Heart left ventricle (tissue), 16 donors: Measurements from ENCODE around the gene ADGRD1. TPM values are rescaled to one million over a fixed set of nuclear protein-coding genes. Genes with fewer than 3 reads are reported as not detected.
"Not testable (repeated sequence)": the region's sequence is repeated elsewhere in the genome, so short reads cannot be mapped to it uniquely, and the experiment has no call there.

Experiments used
- ATAC-seq, 4 donors: fragments of 200-7000 bp; cut with Tn5 transposase; one replicate each; pipeline ENCODE4 v1.9.1; 2020 to 2022; ENCODE audit warnings: moderate library complexity in 4 of 4, mild to moderate bottlenecking in 3 of 4, moderate number of reproducible peaks in 1 of 4
- DNase-seq, 5 donors: peaks; one replicate each; pipeline ENCODE4 v3.0.0-alpha.2; 2020
- H3K27ac ChIP-seq, 12 donors: fragments of 200-600 bp; sonication (generic) in 4 of 12; one replicate each; pipeline versions ENCODE4 v1.5.0 to v1.8.0; 2016 to 2022; ENCODE audit warnings: mild to moderate bottlenecking in 2 of 12
- H3K27me3 ChIP-seq, 9 donors: fragments of 200-600 bp; sonication (generic) in 2 of 9; one replicate each; pipeline versions ENCODE4 v1.5.1 to v1.8.0; 2016 to 2022; ENCODE audit warnings: mild to moderate bottlenecking in 3 of 9
- H3K36me3 ChIP-seq, 9 donors: fragments of 200-600 bp; sonication (generic) in 2 of 9; one replicate each; pipeline versions ENCODE4 v1.5.0 to v1.8.0; 2018 to 2022; ENCODE audit warnings: mild to moderate bottlenecking in 2 of 9
- H3K4me1 ChIP-seq, 12 donors: fragments of 200-600 bp; sonication (generic) in 4 of 12; one replicate each; pipeline versions ENCODE4 v1.5.0 to v1.8.0; 2016 to 2022; ENCODE audit warnings: mild to moderate bottlenecking in 3 of 12
- H3K4me3 ChIP-seq, 12 donors: fragments of 200-600 bp; sonication (generic) in 4 of 12; one replicate each; pipeline versions ENCODE4 v1.5.0 to v1.8.0; 2017 to 2022; ENCODE audit warnings: mild to moderate bottlenecking in 9 of 12, moderate library complexity in 4 of 12
- H3K9me3 ChIP-seq, 12 donors: fragments of 200-600 bp; sonication (generic) in 4 of 12; one replicate each; pipeline versions ENCODE4 v1.5.0 to v1.8.0; 2016 to 2022; ENCODE audit warnings: mild to moderate bottlenecking in 1 of 12
- CTCF ChIP-seq, 12 donors: fragments of 200-600 bp; sonication (generic) in 4 of 12; IDR thresholded peaks; one replicate each; pipeline versions ENCODE4 v1.5.0 to v1.8.0; 2018 to 2022; ENCODE audit warnings: antibody characterized with exemption in 12 of 12, mild to moderate bottlenecking in 5 of 12
- WGBS, 4 donors: extraction: QIAGEN DNeasy Blood & Tissue Kit in 2 of 4; methylation state at CpG; one replicate each; pipeline versions ENCODE4 v1.1.5 to v1.1.7; 2013 to 2018; 5-methylcytosine and 5-hydroxymethylcytosine counted together
- intact Hi-C, 10 donors: fragments of 100-400 bp; cut with DNase I; formaldehyde crosslinking; loops; one replicate each; pipeline versions ENCODE4 v1.11.1 to v1.14.2; 2022
- polyA plus RNA-seq, 2 donors: library from polyadenylated mRNA; stranded (reverse); fragments of 200-250 nt; gene quantifications; one replicate each; pipeline ENCODE4 v1.2.3, GENCODE V29; 2013
- total RNA-seq, 9 donors: library from RNA; depleted of rRNA in 2 of 9; stranded (reverse); fragments of >200 nt in 2 of 9; fragmentation: NEBNext Ultra II Directional in 3 of 9; extraction: Animal tissue kit (Norgen Biotek cat#: 25700) in 3 of 9; gene quantifications; one replicate each; pipeline versions ENCODE4 v1.1.0 to v1.2.4, GENCODE V29; 2016 to 2023
- donor health status: ischemic (EF 13 %, LVEDD 7.1; RV severe dilation, severe dysfunction).
- donor health status: healthy with polysubstance abuse.
- donor health status: DM: no; HTN: yes; CAD: no.
- donor health status: DM: no; HTN: no; CAD: no.
- donor health status: ischemic (EF 25% LVEDD 6.9; RV normal size, moderate dysfunction).
- donor health status: ischemic (EF 25% LVEDD 5.7; RV mildly dilated, moderate dysfunction).
- donor health status: healthy.
- donor health status: DM: yes; HTN: yes; CAD: no.
- donor health status: ischemic (EF 35%, LVEDD 5.7; RV mildly dilated, moderate dysfunction).
- donor health status: nonischemic (EF 11% LVEDD 7.7; RV severe dilation, severe dysfunction).
- donor health status: DM: yes; HTN: yes; CAD: no.
- donor health status: PGD.
- donor health status: ischemic (EF 29% LVEDD 5.4; RV normal size, mild dysfunction).
- donor health status: nonischemic (EF 23%, LVEDD 6.1; RV moderate dilation, normal function).

The ADGRD1 gene
- total and polyA plus RNA-seq, 11 donors = 22.7 to 109 (median 66.3) TPM

GRCh38 chr12:131067981-131068851 is 114.5 kb downstream of the ADGRD1 start:
- DNase-seq (peak in 2 of 5 donors; percentile 13 to 17), ATAC-seq (peak in 1 of 4 donors; percentile 32)
- Histone ChIP-seq H3K4me1 (peaks cover 0 to 42% (median 18%) of the 10 kb centered on the region in 12 donors), H3K27ac (peak overlapping the region in 2 of 12 donors; percentile 12 to 35), H3K36me3 (peaks cover 0 to 4% (median 0%) of the 10 kb centered on the region in 9 donors), H3K27me3 (no peaks in the 10 kb centered on the region), H3K4me3 (no peak overlapping the region), H3K9me3 (peaks cover 0 to 3% (median 0%) of the 10 kb centered on the region in 12 donors)
- TF ChIP-seq CTCF (IDR thresholded peaks at IDR 0.05) = no peak
- intact Hi-C loops = no loop called here
- WGBS, 4 donors = 82 to 87% (median 85%) methylated on average over 11 to 12 of the region's 12 CpGs

- H3K27me3 ChIP-seq, H3K4me3 ChIP-seq, H3K9me3 ChIP-seq, intact Hi-C loops, ATAC-seq, H3K36me3 ChIP-seq: not testable (repeated sequence)
- 79 to 88% (median 88%) methylated on average over 14 to 16 of the region's 17 CpGs for WGBS, 4 donors
- Histone ChIP-seq H3K4me1 (peaks cover 0 to 45% (median 19%) of the 10 kb centered on the region in 12 donors), H3K27ac (peak overlapping the region in 1 of 12 donors; percentile 35)
- peak in 2 of 5 donors; percentile 3 to 16 for DNase-seq
Measured at GRCh38 chr12:131068926-131069720, 115.4 kb downstream of the ADGRD1 start.

GRCh38 chr12:131070136-131070535 is 116.4 kb downstream of the ADGRD1 start:
- H3K27me3 ChIP-seq, H3K36me3 ChIP-seq, H3K9me3 ChIP-seq, H3K27ac ChIP-seq, ATAC-seq, intact Hi-C loops, H3K4me3 ChIP-seq: not testable (repeated sequence)
- 94 to 98% (median 98%) methylated on average over 17 to 21 of the region's 21 CpGs for WGBS, 4 donors
- DNase-seq = peak in 2 of 5 donors; percentile 7 to 11
- H3K4me1 ChIP-seq = peaks cover 0 to 46% (median 23%) of the 10 kb centered on the region in 12 donors

- WGBS, 4 donors = 94 to 100% (median 99%) methylated on average over 3 to 4 of the region's 6 CpGs
- peaks cover 0 to 46% (median 25%) of the 10 kb centered on the region in 12 donors for H3K4me1 ChIP-seq
- H3K9me3 ChIP-seq, H3K27ac ChIP-seq, intact Hi-C loops, H3K27me3 ChIP-seq, H3K36me3 ChIP-seq, H3K4me3 ChIP-seq, ATAC-seq: not testable (repeated sequence)
- peak in 2 of 5 donors; percentile 4 to 15 for DNase-seq
Measured at GRCh38 chr12:131070668-131071067, 117.0 kb downstream of the ADGRD1 start.

GRCh38 chr12:131071234-131071820 is 117.6 kb downstream of the ADGRD1 start:
- H3K27ac ChIP-seq, H3K27me3 ChIP-seq, intact Hi-C loops, ATAC-seq, H3K36me3 ChIP-seq, H3K4me3 ChIP-seq, H3K9me3 ChIP-seq: not testable (repeated sequence)
- peaks cover 0 to 42% (median 21%) of the 10 kb centered on the region in 12 donors for H3K4me1 ChIP-seq
- 73 to 89% (median 84%) methylated on average over 8 to 12 of the region's 12 CpGs for WGBS, 4 donors
- peak in 3 of 5 donors; percentile 2 to 18 (median 11) for DNase-seq

GRCh38 chr12:131071950-131072349 is 118.2 kb downstream of the ADGRD1 start:
- H3K36me3 ChIP-seq, H3K4me3 ChIP-seq, H3K27me3 ChIP-seq, H3K27ac ChIP-seq, intact Hi-C loops, ATAC-seq, H3K9me3 ChIP-seq: not testable (repeated sequence)
- DNase-seq = peak in 1 of 5 donors; percentile 3
- WGBS, 4 donors = 86 to 94% (median 91%) methylated on average over 3 to 9 of the region's 12 CpGs
- H3K4me1 ChIP-seq = peaks cover 0 to 38% (median 18%) of the 10 kb centered on the region in 12 donors
